Body of pancreas (tissue), 4 donors: Measurements from ENCODE around the gene PRRC2A. TPM values are rescaled to one million over a fixed set of nuclear protein-coding genes. Genes with fewer than 3 reads are reported as not detected.
A peak's percentile ranks its signal among the peaks of the same experiment; 100 is the strongest.

Experiments
- ATAC-seq: fragments of 150-250 bp; one replicate; pipeline ENCODE4 v1.9.1; 2016
- DNase-seq, 4 donors: peaks; one replicate each; pipeline ENCODE4 v3.0.0-alpha.2; 2019
- H3K27ac ChIP-seq, 4 donors: fragments of 200-600 bp; sonication (generic); 1 replicate in 3 of 4; 2 replicates in 1 of 4; pipeline versions ENCODE4 v1.5.1 to v1.6.1; 2016 to 2019; ENCODE audit warnings: mild to moderate bottlenecking in 1 of 4, mixed read lengths in 1 of 4, moderate library complexity in 1 of 4
- H3K27me3 ChIP-seq, 2 donors: fragments of 200-600 bp; sonication (generic); one replicate each; pipeline ENCODE4 v1.6.0; 2016; ENCODE audit warnings: mild to moderate bottlenecking in 1 of 2
- H3K36me3 ChIP-seq, 2 donors: fragments of 200-600 bp; sonication (generic); replicated peaks in 1 of 2; 2 replicates each; pipeline ENCODE4 v1.5.1; 2016; ENCODE audit warnings: low read depth in 2 of 2; ENCODE audit not compliant: insufficient read depth in 1 of 2
- H3K4me1 ChIP-seq: fragments of 200-600 bp; sonication (generic); one replicate; pipeline ENCODE4 v1.6.0; 2016
- H3K4me3 ChIP-seq, 2 donors: fragments of 200-600 bp; sonication (generic); 1 replicate in 1 of 2; 2 replicates in 1 of 2; pipeline ENCODE4 v1.5.1; 2016 to 2019
- H3K9me3 ChIP-seq, 3 donors: fragments of 200-600 bp; sonication (generic); 1 replicate in 2 of 3; 2 replicates in 1 of 3; pipeline ENCODE4 v1.5.1; 2016
- POLR2A ChIP-seq, 3 donors: fragments of 450-650 bp; IDR thresholded peaks; one replicate each; pipeline ENCODE4 v1.6.1; 2016; ENCODE audit warnings: antibody characterized with exemption in 3 of 3, mild to moderate bottlenecking in 2 of 3
- WGBS, 2 donors: methylation state at CpG; one replicate each; pipeline ENCODE4 v1.1.5; 2017; 5-methylcytosine and 5-hydroxymethylcytosine counted together
- intact Hi-C: fragments of 100-400 bp; cut with DNase I; formaldehyde crosslinking; loops from one replicate; pipeline ENCODE4 v1.15.1; 2023
- total RNA-seq, 2 donors: library from RNA; depleted of rRNA; stranded (reverse); fragments of >200 nt; gene quantifications; one replicate each; pipeline ENCODE4 v1.1.0, GENCODE V29; 2016
- TF ChIP-seq, protein P1 (sequence below), 7 experiments: fragments of 450-650 bp in 4 of 7; fragments of 200-600 bp in 3 of 7; sonication (generic) in 3 of 7; IDR thresholded peaks; one replicate each; pipeline ENCODE4 v1.5.1; 2016 to 2019; ENCODE audit warnings: antibody characterized with exemption in 7 of 7

The PRRC2A gene
- total RNA-seq, 2 donors from 2014 or later: 48.8 to 57.4 TPM

DNA sequence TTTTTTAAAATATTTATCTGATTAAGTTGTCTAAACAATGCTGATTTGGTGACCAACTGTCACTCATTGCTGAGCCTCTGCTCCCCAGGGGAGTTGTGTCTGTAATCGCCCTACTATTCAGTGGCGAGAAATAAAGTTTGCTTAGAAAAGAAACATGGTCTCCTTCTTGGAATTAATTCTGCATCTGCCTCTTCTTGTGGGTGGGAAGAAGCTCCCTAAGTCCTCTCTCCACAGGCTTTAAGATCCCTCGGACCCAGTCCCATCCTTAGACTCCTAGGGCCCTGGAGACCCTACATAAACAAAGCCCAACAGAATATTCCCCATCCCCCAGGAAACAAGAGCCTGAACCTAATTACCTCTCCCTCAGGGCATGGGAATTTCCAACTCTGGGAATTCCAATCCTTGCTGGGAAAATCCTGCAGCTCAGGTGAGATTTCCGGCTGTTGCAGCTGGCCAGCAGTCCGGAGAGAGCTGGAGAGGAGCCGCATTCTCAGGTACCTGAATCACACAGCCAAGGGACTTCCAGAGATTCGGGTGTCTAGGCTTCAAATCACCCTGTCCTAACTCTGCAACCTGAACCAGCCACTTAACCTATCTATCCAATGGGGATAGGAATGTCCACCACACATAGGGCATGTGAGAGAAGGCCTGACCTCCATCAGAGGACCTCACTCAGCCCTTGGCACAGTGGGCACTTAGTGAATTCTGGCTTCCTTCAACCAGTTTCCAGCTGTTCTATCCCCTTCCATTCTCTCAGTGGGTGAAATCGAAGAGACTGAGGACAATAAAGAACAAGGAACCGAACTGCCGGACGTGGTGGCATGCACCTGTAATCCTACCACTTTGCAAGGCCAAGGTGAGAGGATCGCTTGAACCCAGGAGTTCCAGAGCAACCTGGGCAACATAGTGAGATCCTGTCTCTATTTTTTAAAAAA is 42.1 kb upstream of the PRRC2A start:
- 60 to 68% methylated on average over 9 to 12 of the region's 12 CpGs for WGBS, 2 donors
- intact Hi-C loops: no loop called here
- Histone ChIP-seq H3K9me3 (no peaks in the 10 kb centered on the region), H3K4me1 (peaks cover 40% of the 10 kb centered on the region), H3K4me3 (no peak overlapping the region), H3K27me3 (no peaks in the 10 kb centered on the region), H3K27ac (peak overlapping the region in 3 of 4 donors; percentile 10 to 70 (median 63)), H3K36me3 (no peaks in the 10 kb centered on the region)
- peak in 2 of 3 donors; percentile 23 to 37 for TF ChIP-seq POLR2A (IDR thresholded peaks at IDR 0.05)
- TF ChIP-seq, protein P1, sequence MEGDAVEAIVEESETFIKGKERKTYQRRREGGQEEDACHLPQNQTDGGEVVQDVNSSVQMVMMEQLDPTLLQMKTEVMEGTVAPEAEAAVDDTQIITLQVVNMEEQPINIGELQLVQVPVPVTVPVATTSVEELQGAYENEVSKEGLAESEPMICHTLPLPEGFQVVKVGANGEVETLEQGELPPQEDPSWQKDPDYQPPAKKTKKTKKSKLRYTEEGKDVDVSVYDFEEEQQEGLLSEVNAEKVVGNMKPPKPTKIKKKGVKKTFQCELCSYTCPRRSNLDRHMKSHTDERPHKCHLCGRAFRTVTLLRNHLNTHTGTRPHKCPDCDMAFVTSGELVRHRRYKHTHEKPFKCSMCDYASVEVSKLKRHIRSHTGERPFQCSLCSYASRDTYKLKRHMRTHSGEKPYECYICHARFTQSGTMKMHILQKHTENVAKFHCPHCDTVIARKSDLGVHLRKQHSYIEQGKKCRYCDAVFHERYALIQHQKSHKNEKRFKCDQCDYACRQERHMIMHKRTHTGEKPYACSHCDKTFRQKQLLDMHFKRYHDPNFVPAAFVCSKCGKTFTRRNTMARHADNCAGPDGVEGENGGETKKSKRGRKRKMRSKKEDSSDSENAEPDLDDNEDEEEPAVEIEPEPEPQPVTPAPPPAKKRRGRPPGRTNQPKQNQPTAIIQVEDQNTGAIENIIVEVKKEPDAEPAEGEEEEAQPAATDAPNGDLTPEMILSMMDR (IDR thresholded peaks at IDR 0.05): no peak
- ATAC-seq: peak; percentile 40
- peak; percentile 56 to 73 (median 68) for DNase-seq

DNA sequence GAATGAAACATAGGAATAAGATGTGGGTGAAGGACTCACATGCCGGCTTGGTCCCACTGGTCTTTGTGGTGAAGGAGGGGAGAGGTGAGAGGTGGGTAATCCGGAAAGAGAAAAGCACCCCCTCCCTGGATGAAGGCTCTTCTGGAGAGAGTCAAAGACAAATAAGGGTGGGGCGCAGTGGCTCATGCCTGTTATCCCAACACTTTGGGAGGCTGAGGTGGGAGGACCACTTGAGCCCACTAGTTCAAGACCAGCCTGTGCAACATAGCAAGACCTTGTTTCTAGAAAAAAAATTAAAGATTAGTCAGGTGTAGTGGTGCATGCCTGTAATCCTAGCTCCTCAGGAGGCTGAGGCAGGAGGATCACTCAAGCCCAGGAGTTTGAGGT is 41.4 kb upstream of the PRRC2A start:
- peak overlapping the region in 2 of 4 donors; percentile 63 to 70 for H3K27ac ChIP-seq
- intact Hi-C loops: no loop called here
- no peak overlapping the region for H3K4me3 ChIP-seq
- H3K27me3 ChIP-seq: no peaks in the 10 kb centered on the region
- H3K4me1 ChIP-seq: peaks cover 40% of the 10 kb centered on the region
- no peaks in the 10 kb centered on the region for H3K36me3 ChIP-seq
- H3K9me3 ChIP-seq: no peaks in the 10 kb centered on the region
- TF ChIP-seq POLR2A (IDR thresholded peaks at IDR 0.05): no peak
- TF ChIP-seq, protein P1 (IDR thresholded peaks at IDR 0.05): no peak
- 88 to 89% methylated on average over 3 of the region's 3 CpGs for WGBS, 2 donors
- ATAC-seq: no peak
- no peak for DNase-seq

DNA sequence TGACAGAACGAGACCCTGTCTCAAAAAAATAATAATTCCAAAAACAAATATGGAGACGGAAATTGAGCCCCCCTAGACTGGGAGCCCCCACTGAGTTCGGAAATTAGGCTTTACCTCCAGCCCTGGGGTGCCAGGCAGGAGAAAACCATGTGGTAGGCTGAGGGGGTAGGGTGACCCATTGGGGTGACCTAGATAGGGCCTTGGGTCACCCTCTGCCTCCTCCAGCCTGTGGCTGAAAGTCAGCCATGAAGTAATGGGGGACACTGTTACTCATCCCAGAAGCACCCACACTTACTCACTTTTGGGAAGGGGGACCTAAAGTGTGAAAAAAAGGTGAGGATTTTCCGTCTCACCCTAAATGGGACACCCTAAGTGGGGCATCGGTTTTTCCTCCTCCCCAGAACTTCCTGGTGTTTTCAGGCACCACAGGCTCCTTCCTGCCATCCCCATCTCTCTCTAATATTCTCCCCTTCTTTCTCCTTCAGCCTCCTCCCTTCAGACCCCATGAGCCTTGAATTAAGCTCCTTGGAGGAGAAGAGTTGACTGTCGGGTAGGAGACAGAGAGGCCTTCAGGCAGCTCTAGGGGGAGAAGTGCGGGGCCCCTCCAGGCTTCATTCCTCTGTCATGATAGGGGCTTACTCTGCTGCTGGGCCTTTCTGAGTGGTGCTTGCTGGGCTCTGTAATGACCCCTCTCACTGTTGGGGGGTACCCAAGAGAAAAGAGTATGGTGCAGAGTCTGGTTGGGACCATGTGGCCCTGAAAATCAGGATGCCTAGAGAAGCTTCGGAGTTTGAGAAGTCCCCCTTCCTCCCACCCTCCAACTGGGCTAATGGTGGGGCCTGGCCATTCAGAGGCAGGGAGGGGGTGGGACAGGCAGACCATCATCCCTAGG is 40.7 kb upstream of the PRRC2A start:
- Histone ChIP-seq H3K36me3 (no peaks in the 10 kb centered on the region), H3K9me3 (no peaks in the 10 kb centered on the region), H3K27ac (peak overlapping the region in 1 of 4 donors; percentile 70), H3K4me1 (peaks cover 40% of the 10 kb centered on the region), H3K4me3 (no peak overlapping the region), H3K27me3 (no peaks in the 10 kb centered on the region)
- no peak for TF ChIP-seq POLR2A (IDR thresholded peaks at IDR 0.05)
- TF ChIP-seq, protein P1 (IDR thresholded peaks at IDR 0.05): no peak
- ATAC-seq (no peak), DNase-seq (no peak)
- 86 to 87% methylated on average over 8 of the region's 8 CpGs for WGBS, 2 donors
- intact Hi-C loops: no loop called here

DNA sequence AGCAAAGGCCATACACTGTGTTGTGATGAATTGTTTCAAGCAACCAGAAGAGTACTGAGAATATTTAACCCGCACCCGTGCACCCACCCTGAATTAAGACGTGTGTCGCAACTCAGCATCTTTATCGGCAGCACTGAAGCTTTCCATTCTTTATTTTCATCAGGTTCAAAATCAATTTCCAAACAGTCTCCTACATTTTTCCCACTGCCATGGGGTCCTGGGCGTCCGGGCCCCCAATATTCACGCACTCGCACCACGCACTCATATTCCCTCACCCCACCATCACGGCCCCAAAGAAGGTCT is 40.1 kb upstream of the PRRC2A start:
- Histone ChIP-seq H3K27me3 (no peaks in the 10 kb centered on the region), H3K9me3 (no peaks in the 10 kb centered on the region), H3K27ac (peak overlapping the region in 3 of 4 donors; percentile 56 to 73 (median 62)), H3K4me3 (peak overlapping the region in 1 of 2 donors; percentile 48), H3K4me1 (peaks cover 40% of the 10 kb centered on the region), H3K36me3 (no peaks in the 10 kb centered on the region)
- no peak for ATAC-seq
- no peak for DNase-seq
- 29 to 38% methylated on average over 11 of the region's 11 CpGs for WGBS, 2 donors
- intact Hi-C loops: no loop called here
- TF ChIP-seq, protein P1 (IDR thresholded peaks at IDR 0.05): no peak
